T-helper 1 cell (primary cell): ENCODE measurements around the gene CRYBA1.
"Not testable (repeated sequence)": the region's sequence is repeated elsewhere in the genome, so short reads cannot be mapped to it uniquely, and the experiment has no call there.

Source experiments
- DNase-seq, 5 donors: peaks; one replicate each; pipeline ENCODE4 v3.0.0-alpha.2; 2012 to 2020

CRYBA1 gene

DNA sequence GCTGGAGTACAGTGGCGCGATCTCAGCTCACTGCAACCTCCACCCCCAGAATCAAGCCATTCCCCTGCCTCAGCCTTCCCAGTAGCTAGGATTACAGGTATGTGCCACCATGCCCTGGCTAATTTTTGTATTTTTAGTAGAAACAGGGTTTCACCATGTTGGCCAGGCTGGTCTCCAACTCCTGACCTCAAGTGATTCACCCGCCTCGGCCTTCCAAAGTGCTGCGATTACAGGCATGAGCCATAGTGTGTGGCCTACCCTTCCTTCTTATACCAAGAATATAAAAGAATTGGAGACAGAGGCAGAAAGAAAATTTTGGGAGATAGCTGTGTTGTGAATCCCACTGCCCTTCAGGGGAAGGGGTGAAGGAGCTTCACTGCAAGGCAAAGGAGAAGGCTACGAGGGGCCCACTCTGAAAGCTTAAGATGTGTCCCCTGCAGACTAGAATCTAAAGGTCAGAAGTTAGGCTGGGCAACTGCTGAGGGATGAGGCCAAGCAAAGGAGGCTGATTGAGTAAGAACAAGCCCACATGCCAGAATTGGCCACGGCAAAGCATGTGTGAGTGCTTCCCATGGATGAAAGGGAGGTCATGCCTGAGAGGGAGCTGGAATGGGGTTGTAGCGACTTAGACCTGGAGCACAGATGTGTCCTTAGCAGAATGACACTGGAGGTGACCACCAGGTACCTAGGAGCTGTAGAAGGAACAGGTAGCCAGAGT lies 8.4 kb upstream of the CRYBA1 start:
- DNase-seq: no peak

DNA sequence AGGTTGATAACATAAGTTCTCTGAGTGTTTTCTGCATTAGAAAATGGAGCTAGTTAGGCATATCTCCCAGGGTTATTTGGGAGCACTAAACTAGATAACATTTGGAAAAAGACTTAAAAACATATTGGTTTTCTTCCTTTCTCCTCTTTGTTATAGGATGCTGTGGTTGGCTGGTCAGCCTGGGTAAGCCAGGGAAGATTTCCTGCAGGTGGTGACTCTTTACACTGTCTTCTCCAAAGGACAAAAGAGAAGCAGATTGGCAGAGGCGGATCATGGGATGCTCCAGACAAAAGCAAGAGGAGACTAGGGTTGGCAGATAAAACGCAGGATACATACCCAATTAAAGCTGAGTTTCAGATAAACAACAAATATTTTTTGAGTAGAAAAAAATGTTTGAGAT lies 6.2 kb upstream of the CRYBA1 start:
- DNase-seq: no peak

DNA sequence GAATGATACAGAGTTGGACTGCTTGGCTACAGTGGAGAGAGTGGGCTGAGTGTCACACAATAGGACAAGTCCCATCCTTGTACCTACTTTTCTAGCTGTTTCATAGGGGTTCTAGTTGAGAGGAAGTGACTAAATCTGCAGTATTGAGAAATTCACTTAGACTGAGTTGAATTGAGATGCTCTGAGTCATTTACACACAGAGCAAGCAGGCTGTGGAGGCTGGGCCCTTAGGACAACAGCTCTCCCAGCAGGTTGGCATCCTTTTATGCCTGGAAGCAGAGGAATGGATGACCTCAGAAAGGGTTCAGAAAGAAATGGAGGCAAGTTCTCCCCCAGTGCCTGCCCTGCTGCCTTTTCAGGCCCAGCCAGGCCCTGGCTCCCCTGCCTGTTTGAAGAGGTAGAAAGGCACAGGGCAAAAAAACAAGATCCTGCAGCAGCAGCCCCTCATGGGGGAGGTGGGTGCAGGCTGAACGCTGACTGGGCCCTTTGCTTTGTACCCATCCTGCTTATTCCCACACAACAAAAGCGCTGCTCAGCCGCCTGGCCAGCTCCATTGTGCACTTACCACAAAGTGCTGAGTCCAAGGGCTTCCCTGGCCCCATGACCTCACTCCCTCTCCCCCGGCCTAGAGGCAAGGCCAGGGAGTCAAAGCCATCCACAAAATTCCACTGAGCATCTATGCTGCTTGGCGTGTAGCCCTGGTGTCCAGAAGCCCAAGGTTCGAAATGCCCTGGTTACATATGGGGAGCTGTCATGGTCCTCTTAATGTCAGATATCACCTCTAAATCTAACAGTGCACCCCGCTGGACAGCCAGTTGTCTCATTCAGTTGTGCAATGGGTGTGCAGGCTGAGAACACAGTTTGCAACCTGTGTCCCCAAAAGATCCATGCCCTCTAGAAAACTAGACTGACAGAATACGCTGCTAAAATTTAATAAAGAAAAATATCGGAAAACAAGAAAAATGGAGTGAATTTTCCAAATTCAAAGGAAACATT lies 5.4 kb upstream of the CRYBA1 start:
- peak in 1 of 5 donors; percentile 67 for DNase-seq

DNA sequence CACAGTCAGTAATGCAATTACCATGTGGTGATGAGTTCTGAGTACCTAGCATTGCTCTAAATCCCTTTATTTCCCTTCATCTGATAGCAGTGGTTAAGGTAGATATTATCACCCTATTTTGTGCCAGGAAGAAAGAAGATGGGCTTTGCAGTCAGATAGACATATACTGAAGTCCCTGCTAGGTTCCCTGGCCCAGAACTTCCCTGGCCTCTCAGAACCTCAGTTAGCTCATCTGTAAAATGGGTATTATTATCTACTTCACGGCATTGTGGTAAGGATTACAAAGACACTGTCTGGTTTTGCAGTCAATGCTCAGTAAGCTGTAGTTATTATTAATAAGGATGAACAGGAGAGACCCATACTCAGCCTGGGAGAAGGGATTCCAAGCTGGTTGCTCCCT lies 4.6 kb upstream of the CRYBA1 start:
- no peak for DNase-seq

DNA sequence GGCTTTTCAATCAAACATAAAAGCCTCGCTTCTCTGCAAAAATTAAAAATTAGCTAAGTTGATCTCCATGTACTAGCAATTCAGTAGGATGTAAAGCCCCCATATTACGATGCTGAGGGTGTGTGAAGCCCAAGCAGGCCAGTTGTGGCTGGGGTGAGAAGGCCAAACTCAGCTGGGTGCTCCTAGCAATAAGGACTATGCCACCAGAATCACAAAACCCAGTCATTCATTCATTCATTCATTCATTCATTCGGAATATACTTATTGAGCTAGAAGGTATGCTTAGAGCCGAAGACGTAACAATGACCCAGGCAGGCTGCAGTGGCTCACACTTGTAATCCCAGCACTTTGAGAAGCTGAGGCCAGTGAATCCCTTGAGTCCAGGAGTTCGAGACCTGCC lies 3.9 kb upstream of the CRYBA1 start:
- DNase-seq: no peak

DNA sequence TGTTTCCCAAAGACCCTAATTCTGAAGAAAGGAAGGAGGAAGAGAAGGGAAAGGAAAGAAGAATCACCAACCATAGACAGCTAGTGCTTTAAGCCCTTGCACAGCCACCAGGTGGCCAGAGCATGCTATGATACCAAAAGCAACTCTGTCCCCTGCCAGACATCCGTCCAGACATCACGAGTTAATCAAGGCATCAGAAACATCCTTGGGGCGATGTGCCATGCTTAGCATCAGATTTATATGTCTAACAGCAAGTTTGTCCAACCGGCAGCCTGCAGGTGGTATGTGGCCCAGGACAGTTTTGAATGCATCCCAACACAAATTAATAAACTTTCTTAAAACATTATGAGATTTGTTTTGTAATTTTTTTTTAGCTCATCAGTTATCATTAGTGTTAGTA lies 2.9 kb upstream of the CRYBA1 start:
- no peak for DNase-seq

DNA sequence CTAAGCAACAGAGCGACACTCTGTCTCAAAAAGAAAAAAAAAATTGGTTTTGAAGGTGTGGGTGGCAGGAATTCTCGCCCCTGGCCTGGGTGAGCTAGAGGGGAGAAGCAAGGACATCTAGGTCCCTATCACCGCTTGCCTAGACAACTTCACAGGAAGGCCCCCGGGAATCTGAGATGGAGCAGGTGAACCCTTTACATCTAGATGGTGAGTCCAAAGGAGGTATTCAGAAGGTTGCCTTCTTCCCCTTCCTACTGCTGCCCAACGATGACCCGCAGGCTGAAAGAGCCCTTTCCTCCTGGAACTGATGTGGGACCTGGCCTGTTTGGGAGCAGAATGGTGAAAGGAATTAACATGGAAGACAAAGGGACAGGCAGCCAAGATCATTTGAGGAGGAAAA lies 1.3 kb upstream of the CRYBA1 start:
- DNase-seq: no peak

DNA sequence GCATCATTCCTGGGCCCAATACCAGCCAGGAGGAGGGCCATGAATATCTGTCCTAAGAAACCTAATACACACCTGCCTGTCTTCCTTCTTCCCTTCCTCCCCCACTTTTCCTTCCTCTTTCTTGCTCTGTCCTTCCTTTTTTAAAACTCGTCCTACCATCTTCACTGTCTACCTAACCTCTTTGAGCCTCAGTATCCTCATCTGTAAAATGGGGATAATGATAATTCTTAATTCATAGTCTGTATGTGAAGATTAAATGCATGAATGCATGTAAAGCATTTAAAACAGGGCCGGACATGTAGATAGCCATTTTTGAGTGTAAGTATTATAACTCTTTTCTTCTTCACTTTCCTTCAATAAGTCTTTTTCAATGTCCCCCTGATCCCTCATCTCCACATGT lies 560 bp downstream of the CRYBA1 start:
- DNase-seq: no peak

DNA sequence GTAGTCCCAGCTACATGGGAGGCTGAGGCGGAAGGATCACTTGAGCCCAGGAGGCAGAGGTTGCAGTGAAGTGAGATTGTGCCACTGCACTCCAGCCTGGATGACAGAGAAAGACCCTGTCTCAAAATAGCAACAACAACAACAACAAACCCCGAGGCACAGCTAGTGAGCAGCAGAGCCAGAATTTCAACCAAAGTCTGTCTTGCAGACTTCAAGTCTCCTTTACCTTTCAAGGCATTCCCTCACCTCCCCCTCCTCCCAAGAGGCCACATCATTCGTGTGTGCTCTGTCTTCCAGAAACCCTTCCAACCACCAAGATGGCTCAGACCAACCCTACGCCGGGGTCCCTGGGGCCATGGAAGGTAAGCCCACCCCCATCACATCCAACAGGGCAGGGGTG lies 2.2 kb downstream of the CRYBA1 start:
- DNase-seq: no peak

DNA sequence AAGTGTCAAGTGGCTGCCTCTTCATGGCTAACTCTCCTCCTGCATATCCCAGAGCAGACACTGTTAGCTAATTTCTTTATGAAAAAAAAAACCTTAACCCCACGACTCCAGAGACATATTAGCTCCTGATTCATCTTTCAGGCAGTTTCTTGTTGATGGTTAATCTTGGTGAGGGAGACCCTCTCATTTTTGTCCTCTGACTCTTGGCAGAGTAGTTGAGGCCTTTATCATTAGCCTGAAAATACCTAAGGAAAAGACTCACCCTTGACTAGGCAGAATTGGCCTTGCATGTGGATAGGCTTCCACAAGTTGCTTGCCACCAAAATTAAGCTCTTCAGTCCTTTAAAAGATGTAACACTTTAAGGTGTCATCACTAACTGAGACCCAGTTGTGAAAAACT lies 4.0 kb downstream of the CRYBA1 start:
- no peak for DNase-seq

DNA sequence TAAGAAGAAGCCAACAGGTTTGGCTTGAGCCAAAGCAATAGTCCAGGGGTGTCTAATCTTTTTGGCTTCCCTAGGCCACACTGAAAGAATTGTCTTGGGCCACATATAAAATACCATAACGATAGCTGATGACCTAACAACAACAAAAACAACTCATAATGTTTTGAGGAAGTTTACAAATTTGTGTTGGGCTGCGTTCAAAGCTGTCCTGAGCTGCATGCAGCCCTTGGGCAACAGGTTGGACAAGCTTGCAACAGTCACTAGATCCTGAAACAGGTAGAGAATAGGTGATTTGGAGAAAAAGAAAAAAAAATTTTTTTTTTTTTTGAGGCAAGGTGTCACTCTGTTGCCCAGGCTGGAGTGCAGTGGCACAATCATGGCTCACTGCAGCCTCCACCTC lies 4.5 kb downstream of the CRYBA1 start:
- no peak for DNase-seq

DNA sequence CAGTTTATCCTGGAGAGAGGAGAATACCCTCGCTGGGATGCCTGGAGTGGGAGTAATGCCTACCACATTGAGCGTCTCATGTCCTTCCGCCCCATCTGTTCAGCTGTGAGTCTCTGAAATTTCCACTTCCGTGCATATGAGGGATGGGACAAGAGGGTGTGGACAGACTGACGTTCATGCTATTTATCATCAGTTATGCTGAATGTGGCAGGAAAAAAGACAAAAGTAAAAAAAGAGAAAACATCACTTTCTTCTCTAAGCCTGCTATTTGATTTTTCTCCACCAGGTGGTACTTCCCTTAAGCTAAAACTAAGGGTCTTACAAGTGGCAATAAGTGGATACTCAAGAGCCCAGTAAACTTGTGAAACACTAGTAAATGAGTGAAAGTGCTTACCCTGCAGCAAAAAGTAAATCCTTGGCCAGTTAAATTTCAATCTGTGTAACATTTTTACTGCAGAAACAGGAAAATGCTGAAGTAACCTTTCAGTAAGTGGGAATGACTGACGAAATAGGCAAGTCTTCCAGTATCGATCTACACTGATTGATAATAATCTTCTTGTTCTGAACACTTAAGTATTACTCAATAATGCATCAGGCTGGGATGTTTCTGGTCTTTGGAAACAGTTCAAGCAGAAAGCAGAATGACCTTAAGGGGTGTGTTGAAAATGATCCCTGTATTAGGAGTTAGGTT lies 5.6 kb downstream of the CRYBA1 start:
- no peak for DNase-seq

DNA sequence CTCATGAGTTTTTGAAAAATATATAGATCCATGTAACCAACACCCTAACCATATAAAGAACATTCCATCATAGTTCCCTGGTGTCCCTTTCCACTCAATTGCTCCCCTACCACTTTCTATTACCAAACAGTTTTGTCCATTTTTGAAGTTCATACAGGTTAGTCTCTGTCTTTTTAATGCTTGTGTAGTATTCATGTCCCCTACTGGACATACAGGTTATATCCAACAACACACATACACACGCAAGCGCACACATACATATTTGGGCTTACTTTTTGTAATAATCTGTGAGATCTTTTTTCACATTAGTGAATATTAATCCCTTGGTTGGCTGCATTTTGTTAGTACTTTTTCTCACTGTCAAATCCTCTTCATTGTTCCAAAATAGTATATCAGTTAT lies 6.4 kb downstream of the CRYBA1 start:
- DNase-seq: no peak

DNA sequence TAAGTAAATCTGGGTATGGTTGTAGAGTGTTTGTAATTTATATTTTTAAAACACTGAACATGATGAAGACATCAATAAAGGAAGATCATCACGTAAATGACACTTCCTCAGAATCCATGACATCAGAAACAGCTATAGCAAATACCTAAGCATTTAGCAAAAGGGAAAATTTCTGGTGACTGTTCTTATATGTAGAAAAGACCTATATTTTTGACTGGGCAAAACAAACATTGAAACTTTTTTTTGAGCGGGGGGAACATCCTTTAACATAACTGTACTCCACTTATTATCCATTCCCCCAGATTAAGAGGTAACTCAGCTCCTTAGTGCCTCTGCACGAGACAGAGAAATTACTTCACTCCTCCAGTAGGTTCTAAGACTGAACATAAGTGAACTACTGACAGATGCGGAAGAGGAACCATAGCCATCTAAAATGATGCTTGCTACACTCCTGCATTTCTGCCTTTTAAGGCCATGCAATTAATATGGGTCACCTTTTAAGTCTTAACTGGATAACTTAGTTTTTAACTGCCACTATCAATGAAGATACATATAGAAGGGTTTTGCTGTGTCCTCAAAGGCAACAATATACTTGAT lies 9.4 kb downstream of the CRYBA1 start:
- no peak for DNase-seq

DNA sequence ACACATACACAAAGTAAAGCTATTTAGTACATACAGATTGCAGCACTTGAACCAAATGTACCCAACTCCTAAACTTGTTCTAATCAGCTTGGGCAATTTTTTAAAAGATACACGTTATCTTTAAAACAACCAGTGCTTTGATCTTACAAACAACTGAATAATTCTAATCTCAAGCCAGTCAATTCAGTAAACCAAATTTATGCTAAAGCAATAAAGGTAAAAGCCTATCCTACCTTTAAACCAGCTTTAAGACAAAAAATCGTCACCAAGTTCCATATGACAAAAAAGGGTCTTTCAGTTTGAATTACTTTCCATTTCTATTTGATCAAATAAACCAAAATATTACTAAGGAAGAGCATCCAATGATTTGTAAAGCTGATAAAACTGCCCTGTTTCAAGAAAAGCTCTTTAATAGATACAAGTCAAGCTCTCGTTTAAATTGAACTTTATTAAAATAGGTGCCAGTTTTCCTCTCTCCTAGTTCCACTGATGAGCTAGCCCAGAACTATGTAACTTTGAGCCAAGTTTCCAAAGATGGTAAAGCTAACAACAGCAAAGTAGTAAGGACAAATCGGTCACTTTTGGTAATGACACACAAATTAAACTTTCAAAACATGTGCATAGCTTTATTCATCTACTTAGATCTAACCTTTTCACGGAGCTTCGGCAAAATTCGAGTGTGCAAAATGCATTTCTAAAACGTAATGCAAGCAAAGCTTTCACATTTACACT lies 10.2 kb downstream of the CRYBA1 start:
- no peak for DNase-seq

DNA sequence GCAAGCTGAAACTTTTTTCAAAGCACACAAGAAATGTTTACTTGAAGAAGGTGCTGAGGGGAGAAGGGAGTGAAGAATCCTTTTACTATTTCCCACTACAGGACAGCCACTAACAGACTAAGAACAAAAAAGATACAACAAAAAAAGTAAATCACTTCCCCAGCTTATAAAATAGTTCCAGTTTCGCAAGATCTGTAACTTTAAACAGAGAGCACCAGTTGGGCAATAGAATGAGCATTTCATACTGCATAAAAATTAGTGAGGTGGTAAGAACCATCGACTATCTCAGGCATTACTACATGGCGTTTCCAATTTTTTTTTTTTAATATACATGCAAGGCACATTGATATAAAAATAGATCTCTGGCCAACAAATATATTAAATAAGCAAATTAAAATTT lies 11.1 kb downstream of the CRYBA1 start:
- no peak for DNase-seq

DNA sequence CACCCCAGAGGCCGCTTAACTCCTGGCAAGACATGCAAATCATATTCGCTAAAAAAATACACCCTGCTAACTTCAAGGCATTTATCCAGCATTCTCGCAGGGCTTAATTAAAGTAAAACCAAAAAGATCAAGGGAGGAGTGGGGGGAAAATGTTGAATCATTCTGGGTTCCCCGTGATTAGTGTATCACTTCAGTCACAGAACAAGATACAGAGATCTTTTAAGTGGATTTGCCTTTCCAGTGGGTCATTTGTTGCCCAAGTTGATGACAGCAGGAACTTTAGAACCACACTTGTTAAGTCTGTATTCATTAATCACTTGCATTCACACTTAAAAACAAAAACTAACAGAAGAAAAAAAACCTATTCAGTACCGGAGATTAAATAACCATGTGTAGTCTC lies 17.3 kb downstream of the CRYBA1 start:
- DNase-seq: no peak

DNA sequence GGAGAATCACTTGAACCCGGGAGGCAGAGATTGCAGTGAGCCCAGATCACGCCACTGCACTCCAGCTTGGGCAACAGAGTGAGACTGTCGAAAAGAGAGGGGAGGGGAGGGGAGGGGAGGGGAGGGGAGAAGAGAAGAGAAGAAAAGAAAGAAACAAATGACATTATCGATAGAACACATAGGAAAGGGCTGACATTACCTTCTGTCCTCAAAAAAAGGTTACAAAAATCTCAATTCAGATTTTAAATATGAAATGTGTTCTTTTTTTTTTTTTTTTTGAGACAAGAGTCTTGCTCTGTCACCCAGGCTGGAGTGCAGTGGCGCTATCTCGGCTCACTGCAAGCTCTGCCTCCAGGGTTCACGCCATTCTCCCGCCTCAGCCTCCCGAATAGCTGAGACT lies 25.3 kb downstream of the CRYBA1 start:
- not testable (repeated sequence) for DNase-seq

DNA sequence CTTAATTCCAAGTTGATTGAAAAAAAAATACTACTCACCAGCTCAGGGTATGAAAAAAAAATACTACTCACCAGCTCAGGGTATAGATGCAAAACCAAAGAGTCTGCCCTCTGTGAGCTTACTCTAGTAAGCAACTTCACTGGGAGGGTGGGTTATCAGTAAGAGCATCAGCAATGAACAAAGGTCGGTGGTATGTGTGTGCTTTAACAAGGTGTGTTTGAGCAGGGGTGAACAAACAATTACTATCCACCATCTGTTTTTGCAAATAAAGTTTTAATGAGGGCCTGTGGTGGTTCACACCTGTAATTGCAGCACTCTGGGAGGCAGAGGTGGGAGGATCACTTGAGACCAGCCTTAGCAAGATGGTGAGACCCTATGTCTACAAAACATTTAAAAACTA lies 27.3 kb downstream of the CRYBA1 start:
- no peak for DNase-seq

DNA sequence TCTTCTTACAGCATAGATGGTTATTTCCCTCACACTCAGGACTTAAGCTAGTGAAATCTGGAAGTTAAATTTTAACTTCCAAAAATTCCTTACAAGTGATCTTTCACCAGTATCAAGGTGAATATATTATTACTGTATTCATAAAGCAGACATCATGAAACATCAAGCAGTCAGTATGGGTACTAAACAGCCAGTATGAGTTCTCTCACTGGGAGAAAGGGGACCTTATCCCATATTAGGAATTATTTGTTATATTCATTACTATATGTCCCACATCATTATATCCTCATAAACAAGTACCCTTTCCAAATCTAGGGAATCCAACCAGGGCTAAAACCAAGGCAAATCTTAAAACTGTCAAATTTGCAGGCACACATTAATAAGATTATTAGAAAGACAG lies 32.0 kb downstream of the CRYBA1 start:
- no peak for DNase-seq

DNA sequence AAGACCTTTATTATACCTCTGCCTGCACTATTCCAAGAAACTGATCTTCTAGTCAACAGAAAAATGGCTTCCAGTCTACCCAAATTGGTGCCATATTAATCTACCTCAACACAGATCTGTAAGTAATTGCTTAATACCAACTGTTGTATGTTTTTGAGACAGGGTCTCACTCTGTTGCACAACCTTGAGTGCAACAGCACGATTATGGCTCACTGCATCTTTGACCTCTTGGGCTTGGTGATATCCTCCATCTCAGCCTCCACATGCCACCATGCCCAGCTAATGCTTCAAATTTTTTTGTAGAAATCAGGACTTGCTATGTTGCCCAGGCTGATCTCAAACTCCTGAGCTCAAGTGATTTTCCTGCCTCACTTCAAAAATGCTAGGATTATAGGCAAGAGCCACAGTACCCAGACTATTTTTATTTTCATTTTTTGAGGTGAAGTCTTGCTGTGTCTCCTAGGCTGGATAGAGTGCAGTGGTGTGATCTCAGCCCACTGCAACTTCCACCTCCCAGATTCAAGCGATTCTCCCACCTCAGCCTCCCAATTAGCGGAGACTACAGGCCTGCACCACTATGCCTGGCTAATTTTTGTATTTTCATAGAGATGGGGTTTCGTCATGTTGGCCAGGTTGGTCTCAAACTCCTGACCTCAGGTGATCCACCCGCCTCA lies 32.9 kb downstream of the CRYBA1 start:
- DNase-seq: no peak

DNA sequence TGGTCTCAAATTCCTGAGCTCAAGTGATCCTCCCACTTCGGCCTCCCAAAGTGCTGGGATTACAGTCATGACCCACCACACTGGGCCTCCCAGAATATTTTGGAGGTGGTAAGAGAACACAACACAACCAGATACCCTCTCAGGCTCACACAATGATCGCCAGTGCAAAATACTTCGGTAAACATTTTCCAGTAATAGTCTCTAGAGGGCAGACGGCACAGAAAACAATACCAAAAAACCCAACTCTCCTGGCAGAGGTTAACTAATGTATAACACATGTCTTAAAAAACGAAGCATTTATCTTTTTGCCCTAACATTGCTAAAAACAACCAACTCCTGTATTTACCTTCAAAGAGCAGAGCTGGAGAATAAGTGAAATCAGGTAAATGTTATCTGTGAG lies 36.8 kb downstream of the CRYBA1 start:
- no peak for DNase-seq
